Body of pancreas (tissue), 4 donors: ENCODE data around the gene PPEF1. TPM values are rescaled to one million over a fixed set of nuclear protein-coding genes. Genes with fewer than 3 reads are reported as not detected.

Experiments
- ATAC-seq: fragments of 150-250 bp; one replicate; pipeline ENCODE4 v1.9.1; 2016
- DNase-seq, 4 donors: peaks; one replicate each; pipeline ENCODE4 v3.0.0-alpha.2; 2019
- H3K27ac ChIP-seq, 4 donors: fragments of 200-600 bp; sonication (generic); 1 replicate in 3 of 4; 2 replicates in 1 of 4; pipeline versions ENCODE4 v1.5.1 to v1.6.1; 2016 to 2019; ENCODE audit warnings: mild to moderate bottlenecking in 1 of 4, mixed read lengths in 1 of 4, moderate library complexity in 1 of 4
- H3K27me3 ChIP-seq, 2 donors: fragments of 200-600 bp; sonication (generic); one replicate each; pipeline ENCODE4 v1.6.0; 2016; ENCODE audit warnings: mild to moderate bottlenecking in 1 of 2
- H3K36me3 ChIP-seq, 2 donors: fragments of 200-600 bp; sonication (generic); replicated peaks in 1 of 2; 2 replicates each; pipeline ENCODE4 v1.5.1; 2016; ENCODE audit warnings: low read depth in 2 of 2; ENCODE audit not compliant: insufficient read depth in 1 of 2
- H3K4me1 ChIP-seq: fragments of 200-600 bp; sonication (generic); one replicate; pipeline ENCODE4 v1.6.0; 2016
- H3K4me3 ChIP-seq, 2 donors: fragments of 200-600 bp; sonication (generic); 1 replicate in 1 of 2; 2 replicates in 1 of 2; pipeline ENCODE4 v1.5.1; 2016 to 2019
- H3K9me3 ChIP-seq, 3 donors: fragments of 200-600 bp; sonication (generic); 1 replicate in 2 of 3; 2 replicates in 1 of 3; pipeline ENCODE4 v1.5.1; 2016
- POLR2A ChIP-seq, 3 donors: fragments of 450-650 bp; IDR thresholded peaks; one replicate each; pipeline ENCODE4 v1.6.1; 2016; ENCODE audit warnings: antibody characterized with exemption in 3 of 3, mild to moderate bottlenecking in 2 of 3
- WGBS, 2 donors: methylation state at CpG; one replicate each; pipeline ENCODE4 v1.1.5; 2017; 5-methylcytosine and 5-hydroxymethylcytosine counted together
- intact Hi-C: fragments of 100-400 bp; cut with DNase I; formaldehyde crosslinking; loops from one replicate; pipeline ENCODE4 v1.15.1; 2023
- total RNA-seq, 2 donors: library from RNA; depleted of rRNA; stranded (reverse); fragments of >200 nt; gene quantifications; one replicate each; pipeline ENCODE4 v1.1.0, GENCODE V29; 2016
- TF ChIP-seq, protein P1 (sequence below), 7 experiments: fragments of 450-650 bp in 4 of 7; fragments of 200-600 bp in 3 of 7; sonication (generic) in 3 of 7; IDR thresholded peaks; one replicate each; pipeline ENCODE4 v1.5.1; 2016 to 2019; ENCODE audit warnings: antibody characterized with exemption in 7 of 7

Gene PPEF1
- total RNA-seq, 2 donors from 2014 or later = 0.78 TPM; not detected in 1

- Histone ChIP-seq H3K9me3 (no peaks in the 10 kb centered on the region), H3K36me3 (no peaks in the 10 kb centered on the region), H3K4me1 (no peaks in the 10 kb centered on the region), H3K27me3 (no peaks in the 10 kb centered on the region), H3K27ac (no peak overlapping the region), H3K4me3 (no peak overlapping the region)
- intact Hi-C loops = no loop called here
- DNase-seq = no peak
- TF ChIP-seq, protein P1, sequence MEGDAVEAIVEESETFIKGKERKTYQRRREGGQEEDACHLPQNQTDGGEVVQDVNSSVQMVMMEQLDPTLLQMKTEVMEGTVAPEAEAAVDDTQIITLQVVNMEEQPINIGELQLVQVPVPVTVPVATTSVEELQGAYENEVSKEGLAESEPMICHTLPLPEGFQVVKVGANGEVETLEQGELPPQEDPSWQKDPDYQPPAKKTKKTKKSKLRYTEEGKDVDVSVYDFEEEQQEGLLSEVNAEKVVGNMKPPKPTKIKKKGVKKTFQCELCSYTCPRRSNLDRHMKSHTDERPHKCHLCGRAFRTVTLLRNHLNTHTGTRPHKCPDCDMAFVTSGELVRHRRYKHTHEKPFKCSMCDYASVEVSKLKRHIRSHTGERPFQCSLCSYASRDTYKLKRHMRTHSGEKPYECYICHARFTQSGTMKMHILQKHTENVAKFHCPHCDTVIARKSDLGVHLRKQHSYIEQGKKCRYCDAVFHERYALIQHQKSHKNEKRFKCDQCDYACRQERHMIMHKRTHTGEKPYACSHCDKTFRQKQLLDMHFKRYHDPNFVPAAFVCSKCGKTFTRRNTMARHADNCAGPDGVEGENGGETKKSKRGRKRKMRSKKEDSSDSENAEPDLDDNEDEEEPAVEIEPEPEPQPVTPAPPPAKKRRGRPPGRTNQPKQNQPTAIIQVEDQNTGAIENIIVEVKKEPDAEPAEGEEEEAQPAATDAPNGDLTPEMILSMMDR (IDR thresholded peaks at IDR 0.05) = no peak
- no peak for TF ChIP-seq POLR2A (IDR thresholded peaks at IDR 0.05)
- no peak for ATAC-seq
- 57 to 61% methylated on average over 4 to 5 of the region's 7 CpGs for WGBS, 2 donors
Observed at GRCh38 chrX:18877469-18877868, 170.0 kb downstream of the PPEF1 start.

Other genes with a start within 250 kb of the PPEF1 start
- gene RS1, start 35.5 kb upstream of the PPEF1 start, total RNA-seq = not detected